Right lobe of liver (tissue), 6 donors: ENCODE data around the gene ZMIZ1. TPM values are rescaled to one million over a fixed set of nuclear protein-coding genes. Genes with fewer than 3 reads are reported as not detected.

Experiments
- ATAC-seq, 4 donors: fragments of 200-7000 bp; cut with Tn5 transposase; one replicate each; pipeline ENCODE4 v1.9.1; 2020; ENCODE audit warnings: mild to moderate bottlenecking in 4 of 4, moderate library complexity in 4 of 4
- DNase-seq, 3 donors: peaks; one replicate each; pipeline ENCODE4 v3.0.0-alpha.2; 2020
- H3K27ac ChIP-seq, 3 donors: fragments of 200-600 bp; one replicate each; pipeline ENCODE4 v1.8.0; 2022
- H3K27me3 ChIP-seq, 2 donors: fragments of 200-600 bp; one replicate each; pipeline ENCODE4 v1.8.0; 2022
- H3K36me3 ChIP-seq, 4 donors: fragments of 200-600 bp; sonication (generic) in 1 of 4; one replicate each; pipeline versions ENCODE4 v1.5.1 to v1.8.0; 2017 to 2022; ENCODE audit warnings: control low read depth in 1 of 4
- H3K4me1 ChIP-seq, 4 donors: fragments of 200-600 bp; sonication (generic) in 1 of 4; one replicate each; pipeline versions ENCODE4 v1.5.1 to v1.8.0; 2017 to 2022; ENCODE audit warnings: control low read depth in 1 of 4
- H3K4me3 ChIP-seq, 3 donors: fragments of 200-600 bp; one replicate each; pipeline ENCODE4 v1.8.0; 2022
- H3K9me3 ChIP-seq, 4 donors: fragments of 200-600 bp; sonication (generic) in 1 of 4; one replicate each; pipeline versions ENCODE4 v1.5.1 to v1.8.0; 2017 to 2022; ENCODE audit warnings: control low read depth in 1 of 4
- POLR2A ChIP-seq: fragments of 450-650 bp; IDR thresholded peaks from one replicate; pipeline ENCODE4 v1.6.1; 2017; ENCODE audit warnings: antibody characterized with exemption, mild to moderate bottlenecking
- WGBS: methylation state at CpG from one replicate; pipeline ENCODE4 v1.1.6; 2018; ENCODE audit warnings: low coverage, low lambda C conversion rate; ENCODE audit not compliant: insufficient coverage; ENCODE audit errors: missing lambda C conversion rate; 5-methylcytosine and 5-hydroxymethylcytosine counted together
- intact Hi-C, 2 donors: fragments of 100-400 bp; cut with DNase I; formaldehyde crosslinking; loops; one replicate each; pipeline versions ENCODE4 v1.11.2 to v1.14.1; 2022
- total RNA-seq, 6 experiments: library from RNA; depleted of rRNA in 2 of 6; stranded (reverse); fragments of >200 nt in 2 of 6; fragmentation: NEBNext Ultra II Directional in 3 of 6; extraction: Animal tissue kit (Norgen Biotek cat#: 25700) in 3 of 6; gene quantifications; one replicate each; pipeline versions ENCODE4 v1.1.0 to v1.2.4, GENCODE V29; 2016 to 2023
- TF ChIP-seq, protein P1 (sequence below), 4 donors: fragments of 200-600 bp in 3 of 4; fragments of 450-650 bp in 1 of 4; IDR thresholded peaks; one replicate each; pipeline versions ENCODE4 v1.5.1 to v1.8.0; 2016 to 2022; ENCODE audit warnings: antibody characterized with exemption in 4 of 4, mild to moderate bottlenecking in 2 of 4
- donor health status: DM: no; HTN: yes; CAD: no.
- donor health status: DM: no; HTN: no; CAD: no.
- donor health status: DM: no; HTN: no; CAD: no.
- donor health status: DM: no; HTN: yes; CAD: no.
- donor health status: DM: no; HTN: yes; CAD: no.

ZMIZ1 gene
- total RNA-seq, 6 experiments from 2014 or later: 9.9 to 22.8 (median 12.3) TPM

DNA sequence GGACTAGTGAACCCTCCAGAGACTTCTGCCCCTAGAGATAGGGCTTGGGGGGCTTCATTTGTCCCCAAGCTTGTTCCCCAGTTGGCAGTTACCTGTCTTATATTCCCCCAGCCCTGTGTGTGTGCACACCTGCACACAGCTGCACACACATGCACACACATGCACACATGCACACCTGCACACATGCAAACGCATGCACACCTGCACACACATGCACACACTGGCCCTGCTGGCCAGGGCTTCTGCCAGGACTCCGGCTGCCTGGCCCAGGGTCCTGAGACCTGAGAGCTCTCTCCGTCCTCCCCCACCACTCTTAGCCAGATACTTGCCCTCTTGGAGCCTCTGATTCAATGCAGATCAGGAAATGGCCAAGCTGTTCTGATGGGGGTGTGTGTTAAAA, 6.7 kb downstream of the ZMIZ1 start:
- H3K27ac ChIP-seq: no peak overlapping the region
- DNase-seq (no peak), ATAC-seq (no peak)
- WGBS: 75% methylated on average over 2 of the region's 3 CpGs
- no peaks in the 10 kb centered on the region for H3K9me3 ChIP-seq
- intact Hi-C loops: no loop called here
- no peak overlapping the region for H3K4me3 ChIP-seq
- TF ChIP-seq, protein P1, sequence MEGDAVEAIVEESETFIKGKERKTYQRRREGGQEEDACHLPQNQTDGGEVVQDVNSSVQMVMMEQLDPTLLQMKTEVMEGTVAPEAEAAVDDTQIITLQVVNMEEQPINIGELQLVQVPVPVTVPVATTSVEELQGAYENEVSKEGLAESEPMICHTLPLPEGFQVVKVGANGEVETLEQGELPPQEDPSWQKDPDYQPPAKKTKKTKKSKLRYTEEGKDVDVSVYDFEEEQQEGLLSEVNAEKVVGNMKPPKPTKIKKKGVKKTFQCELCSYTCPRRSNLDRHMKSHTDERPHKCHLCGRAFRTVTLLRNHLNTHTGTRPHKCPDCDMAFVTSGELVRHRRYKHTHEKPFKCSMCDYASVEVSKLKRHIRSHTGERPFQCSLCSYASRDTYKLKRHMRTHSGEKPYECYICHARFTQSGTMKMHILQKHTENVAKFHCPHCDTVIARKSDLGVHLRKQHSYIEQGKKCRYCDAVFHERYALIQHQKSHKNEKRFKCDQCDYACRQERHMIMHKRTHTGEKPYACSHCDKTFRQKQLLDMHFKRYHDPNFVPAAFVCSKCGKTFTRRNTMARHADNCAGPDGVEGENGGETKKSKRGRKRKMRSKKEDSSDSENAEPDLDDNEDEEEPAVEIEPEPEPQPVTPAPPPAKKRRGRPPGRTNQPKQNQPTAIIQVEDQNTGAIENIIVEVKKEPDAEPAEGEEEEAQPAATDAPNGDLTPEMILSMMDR (IDR thresholded peaks at IDR 0.05): no peak
- no peak for TF ChIP-seq POLR2A
- H3K27me3 ChIP-seq: no peaks in the 10 kb centered on the region
- H3K4me1 ChIP-seq: peaks cover 0 to 77% (median 43%) of the 10 kb centered on the region in 4 donors
- no peaks in the 10 kb centered on the region for H3K36me3 ChIP-seq

DNA sequence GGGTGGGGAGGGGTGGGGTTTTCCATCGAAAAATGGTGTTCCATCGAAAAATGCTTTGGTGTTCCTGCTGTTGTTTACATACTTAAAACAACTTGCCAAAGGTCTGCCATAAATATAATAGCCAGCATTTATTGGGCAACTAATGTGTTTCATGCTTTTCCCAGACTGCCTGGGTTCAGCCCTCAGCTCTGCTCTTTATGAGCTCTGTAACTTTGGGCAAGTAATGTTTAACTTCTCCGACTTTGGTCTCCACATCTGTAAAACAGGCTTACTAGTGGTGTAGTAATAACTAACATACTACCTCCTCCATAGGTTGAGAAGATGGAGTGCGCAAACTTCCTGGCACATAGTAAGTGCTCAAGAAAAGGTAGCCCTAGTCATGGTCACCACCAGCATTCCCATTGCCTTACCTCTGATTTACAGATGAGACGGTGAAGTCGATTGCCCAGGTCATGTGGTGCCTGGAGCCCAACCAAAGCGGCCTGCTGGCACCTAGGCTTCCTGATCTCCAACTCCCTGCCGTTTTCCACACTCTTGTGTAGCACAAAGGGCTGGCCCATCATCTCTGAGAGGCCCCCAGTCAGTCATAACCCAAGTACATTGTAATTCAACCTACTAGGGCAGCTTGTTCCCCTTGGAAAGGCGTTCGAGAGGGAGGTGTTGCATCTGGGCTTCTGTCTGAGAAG, 8.9 kb downstream of the ZMIZ1 start:
- Histone ChIP-seq H3K27me3 (no peaks in the 10 kb centered on the region), H3K36me3 (no peaks in the 10 kb centered on the region), H3K9me3 (no peaks in the 10 kb centered on the region), H3K27ac (peak overlapping the region; percentile 6 to 69 (median 47)), H3K4me1 (peaks cover 0 to 76% (median 36%) of the 10 kb centered on the region in 4 donors), H3K4me3 (no peak overlapping the region)
- peak in 3 of 4 donors; percentile 11 to 46 (median 35) for ATAC-seq
- intact Hi-C loops: no loop called here
- no peak for DNase-seq
- WGBS: 69% methylated on average over 6 of the region's 10 CpGs
- TF ChIP-seq, protein P1 (IDR thresholded peaks at IDR 0.05): no peak
- TF ChIP-seq POLR2A: no peak

DNA sequence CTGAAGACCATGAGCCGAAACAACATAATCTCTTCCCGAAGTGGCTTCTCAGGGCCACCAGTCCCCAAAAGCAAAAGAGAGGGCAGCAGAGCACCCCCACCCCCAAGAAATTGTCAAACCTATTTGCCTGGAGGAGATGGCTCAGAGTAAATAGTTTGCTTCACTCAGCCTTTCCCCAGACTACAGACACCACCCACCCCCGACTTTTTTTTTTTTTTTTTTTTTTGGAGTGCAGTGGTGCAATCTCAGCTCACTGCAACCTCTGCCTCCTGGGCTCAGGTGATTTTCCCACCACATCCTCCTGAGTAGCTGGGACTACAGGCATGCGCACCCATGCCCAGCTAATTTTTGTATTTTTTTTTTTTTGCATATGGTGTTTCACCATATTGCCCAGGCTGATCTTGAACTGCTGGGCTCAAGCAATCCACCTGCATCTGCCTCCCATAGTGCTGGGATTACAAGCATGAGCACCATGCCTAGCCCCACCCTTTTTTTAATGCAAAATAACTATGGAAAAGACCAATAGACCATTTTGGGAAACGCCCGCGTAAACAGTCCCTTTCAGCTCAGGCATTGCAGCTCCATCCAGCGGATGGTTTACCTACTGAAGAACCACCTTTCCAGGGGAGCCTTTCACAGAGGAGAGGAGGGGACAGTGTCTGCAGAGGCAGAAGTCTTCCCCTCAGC, 9.7 kb downstream of the ZMIZ1 start:
- WGBS: 71% methylated on average over 7 of the region's 8 CpGs
- peaks cover 0 to 76% (median 36%) of the 10 kb centered on the region in 4 donors for H3K4me1 ChIP-seq
- no peaks in the 10 kb centered on the region for H3K36me3 ChIP-seq
- TF ChIP-seq, protein P1 (IDR thresholded peaks at IDR 0.05): no peak
- no peak for TF ChIP-seq POLR2A
- H3K9me3 ChIP-seq: no peaks in the 10 kb centered on the region
- no peaks in the 10 kb centered on the region for H3K27me3 ChIP-seq
- intact Hi-C loops: no loop called here
- no peak for DNase-seq
- ATAC-seq: peak in 2 of 4 donors; percentile 6 to 15
- no peak overlapping the region for H3K4me3 ChIP-seq
- peak overlapping the region in 2 of 3 donors; percentile 6 to 47 for H3K27ac ChIP-seq

DNA sequence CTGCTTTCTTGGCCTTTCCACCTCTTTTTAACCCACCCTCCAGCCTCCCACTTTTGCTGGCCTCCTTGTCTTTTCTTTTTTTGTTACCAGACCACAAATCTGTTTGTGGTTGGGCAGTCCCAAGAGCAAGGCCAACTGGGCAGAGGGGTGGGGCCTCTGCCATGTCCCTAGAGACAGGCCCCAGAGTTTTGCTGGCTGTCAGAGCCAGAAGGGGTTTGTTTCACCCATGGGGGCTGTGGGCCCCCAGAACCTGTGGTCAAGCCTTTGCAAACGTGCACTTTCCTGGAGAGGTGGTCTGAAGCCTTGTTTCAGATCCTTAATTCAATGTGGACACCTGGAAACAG, 10.3 kb downstream of the ZMIZ1 start:
- ATAC-seq: no peak
- intact Hi-C loops: no loop called here
- Histone ChIP-seq H3K27me3 (no peaks in the 10 kb centered on the region), H3K4me1 (peaks cover 0 to 76% (median 37%) of the 10 kb centered on the region in 4 donors), H3K36me3 (no peaks in the 10 kb centered on the region), H3K4me3 (no peak overlapping the region), H3K9me3 (no peaks in the 10 kb centered on the region), H3K27ac (no peak overlapping the region)
- TF ChIP-seq, protein P1 (IDR thresholded peaks at IDR 0.05): no peak
- no peak for TF ChIP-seq POLR2A
- 67% methylated on average over 1 of the region's 1 CpG for WGBS
- no peak for DNase-seq
